T-cell (primary cell): ENCODE data around the gene TMEM178B. TPM values are rescaled to one million over a fixed set of nuclear protein-coding genes. Genes with fewer than 3 reads are reported as not detected.

Experiments used
- ATAC-seq, 4 experiments: fragments of 200-7000 bp in 3 of 4; fragments of 150-1000 bp in 1 of 4; cut with Tn5 transposase; replicated peaks in 1 of 4; 1 replicate in 3 of 4; 2 replicates in 1 of 4; pipeline ENCODE4 v1.10.0; 2021; ENCODE audit warnings: moderate library complexity in 3 of 4, mild to moderate bottlenecking in 2 of 4, moderate number of reproducible peaks in 1 of 4
- CTCF ChIA-PET, 2 donors: fragments of 300-600 bp; sonication (Branson Sonifier 250); formaldehyde crosslinking; loops; one replicate each; lab custom pipeline; 2022; ENCODE audit warnings: antibody characterized with exemption in 2 of 2; lab: Charles Lee
- POLR2A ChIA-PET, 2 donors: fragments of 300-600 bp; sonication (Branson Sonifier 250); formaldehyde crosslinking; loops; one replicate each; lab custom pipeline; 2022; ENCODE audit warnings: antibody characterized with exemption in 2 of 2; lab: Charles Lee
- DNase-seq, 35 experiments: peaks; one replicate each; pipeline versions ENCODE4 v3.0.0 to v3.0.0-alpha.2; 2013 to 2023
- H3K27ac ChIP-seq: one replicate; pipeline ENCODE4 v1.5.1; 2013; ENCODE audit warnings: low read length
- H3K27me3 ChIP-seq, 2 experiments: replicated peaks in 1 of 2; 1 replicate in 1 of 2; 2 replicates in 1 of 2; pipeline versions ENCODE4 v1.6.1 to v1.7.0; 2013; ENCODE audit warnings: low read length in 1 of 2, mixed read lengths in 1 of 2; ENCODE audit not compliant: control insufficient read depth in 2 of 2, insufficient read depth in 2 of 2; ENCODE audit errors: extremely low read depth in 1 of 2
- H3K36me3 ChIP-seq, 2 donors: 1 replicate in 1 of 2; 2 replicates in 1 of 2; pipeline versions ENCODE4 v1.6.1 to v1.7.0; 2013; ENCODE audit warnings: low read length in 1 of 2; ENCODE audit not compliant: control insufficient read depth in 2 of 2, insufficient read depth in 1 of 2; ENCODE audit errors: extremely low read depth in 1 of 2
- H3K4me1 ChIP-seq, 2 experiments: 1 replicate in 1 of 2; 2 replicates in 1 of 2; pipeline versions ENCODE4 v1.6.1 to v1.7.0; 2013; ENCODE audit warnings: low read length in 2 of 2, mixed read lengths in 1 of 2; ENCODE audit not compliant: insufficient read depth in 2 of 2, control insufficient read depth in 1 of 2; ENCODE audit errors: extremely low read depth in 1 of 2
- H3K4me3 ChIP-seq, 2 donors: 1 replicate in 1 of 2; 2 replicates in 1 of 2; pipeline versions ENCODE4 v1.5.1 to v1.7.0; 2013; ENCODE audit warnings: mild to moderate bottlenecking in 2 of 2, low read length in 1 of 2, moderate library complexity in 1 of 2; ENCODE audit not compliant: control insufficient read depth in 1 of 2; ENCODE audit errors: extremely low read depth in 1 of 2
- H3K9me3 ChIP-seq: 2 replicates; pipeline ENCODE4 v1.7.0; 2013
- H3K27ac Mint-ChIP-seq, 2 donors: one replicate each; pipeline ENCODE4 v1.8.0; 2020 to 2021; ENCODE audit warnings: mild to moderate bottlenecking in 2 of 2, mixed read lengths in 2 of 2
- H3K27me3 Mint-ChIP-seq, 2 donors: one replicate each; pipeline ENCODE4 v1.8.0; 2021 to 2022; ENCODE audit warnings: mixed read lengths in 2 of 2
- H3K36me3 Mint-ChIP-seq: one replicate; pipeline ENCODE4 v1.8.0; 2021; ENCODE audit warnings: mixed read lengths
- H3K4me1 Mint-ChIP-seq, 3 donors: one replicate each; pipeline ENCODE4 v1.8.0; 2020 to 2022; ENCODE audit warnings: mixed read lengths in 3 of 3, mild to moderate bottlenecking in 1 of 3
- H3K4me3 Mint-ChIP-seq, 3 donors: one replicate each; pipeline ENCODE4 v1.8.0; 2020 to 2022; ENCODE audit warnings: mild to moderate bottlenecking in 3 of 3, mixed read lengths in 3 of 3, moderate library complexity in 3 of 3
- H3K9me3 Mint-ChIP-seq, 3 donors: one replicate each; pipeline ENCODE4 v1.8.0; 2020 to 2022; ENCODE audit warnings: mixed read lengths in 3 of 3
- WGBS: methylation state at CpG from one replicate; pipeline ENCODE4 v1.1.5; 2013; ENCODE audit warnings: missing lambda C conversion rate; ENCODE audit not compliant: insufficient coverage; 5-methylcytosine and 5-hydroxymethylcytosine counted together
- total RNA-seq, 35 experiments: library from RNA in 6 of 35; stranded (reverse) in 6 of 35; fragments of 120-200 nt in 1 of 35; gene quantifications; one replicate each; pipeline versions ENCODE4 v1.2.1 to v1.2.4 and lab custom pipeline; 2013 to 2026

The TMEM178B gene
- total RNA-seq, 5 donors from 2014 or later (not counting 1 experiment from before 2014, with no cell fraction given), result 0.14 to 0.86 (median 0.32) TPM

DNA sequence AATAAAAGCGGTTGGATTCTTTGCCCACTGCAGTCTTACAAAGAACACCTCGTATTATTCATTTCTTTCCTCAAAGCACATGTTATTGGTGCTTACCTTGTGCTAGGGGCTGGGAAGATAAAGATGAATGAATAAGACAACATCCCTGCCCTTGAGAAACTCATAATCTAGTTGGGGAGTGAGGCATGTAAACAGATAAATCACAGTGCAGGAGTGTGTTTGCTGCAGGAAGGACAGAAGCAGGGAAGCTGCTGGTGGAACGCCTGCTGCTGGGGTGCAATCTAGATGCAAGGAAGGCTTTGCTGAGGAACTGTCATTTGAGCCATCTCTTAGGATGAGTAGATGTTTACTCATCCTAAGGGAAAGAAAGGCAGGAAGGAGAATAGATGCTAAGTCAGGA lies 135.6 kb downstream of the TMEM178B start:
- Mint-ChIP-seq H3K4me3 (no peak overlapping the region), H3K36me3 (no peaks in the 10 kb centered on the region), H3K4me1 (no peaks in the 10 kb centered on the region), H3K9me3 (no peaks in the 10 kb centered on the region), H3K27ac (no peak overlapping the region), H3K27me3 (peaks cover 8 to 26% of the 10 kb centered on the region in 2 donors)
- DNase-seq, result no peak
- no peak overlapping the region for H3K27ac ChIP-seq
- H3K4me3 ChIP-seq, result no peak overlapping the region
- CTCF ChIA-PET, result no interaction called here
- H3K9me3 ChIP-seq, result no peaks in the 10 kb centered on the region
- POLR2A ChIA-PET, result no interaction called here
- no peaks in the 10 kb centered on the region for H3K4me1 ChIP-seq
- H3K27me3 ChIP-seq, result peaks cover 0 to 11% of the 10 kb centered on the region in 2 experiments
- ATAC-seq, result no peak
- 53% methylated on average over 1 of the region's 3 CpGs for WGBS
- no peaks in the 10 kb centered on the region for H3K36me3 ChIP-seq

GRCh38 chr7:141210862-141211261 lies 137.0 kb downstream of the TMEM178B start:
- H3K4me3 Mint-ChIP-seq, result no peak overlapping the region
- H3K27me3 Mint-ChIP-seq, result peaks cover 8 to 29% of the 10 kb centered on the region in 2 donors
- ChIA-PET POLR2A (no interaction called here), CTCF (no interaction called here)
- Histone ChIP-seq H3K27ac (no peak overlapping the region), H3K4me1 (no peaks in the 10 kb centered on the region), H3K9me3 (no peaks in the 10 kb centered on the region), H3K36me3 (no peaks in the 10 kb centered on the region), H3K4me3 (no peak overlapping the region), H3K27me3 (peaks cover 0 to 11% of the 10 kb centered on the region in 2 experiments)
- ATAC-seq (no peak), DNase-seq (no peak)
- 56% methylated on average over 2 of the region's 2 CpGs for WGBS
- H3K4me1 Mint-ChIP-seq, result no peaks in the 10 kb centered on the region
- H3K9me3 Mint-ChIP-seq, result no peaks in the 10 kb centered on the region
- H3K27ac Mint-ChIP-seq, result no peak overlapping the region
- H3K36me3 Mint-ChIP-seq, result no peaks in the 10 kb centered on the region

DNA sequence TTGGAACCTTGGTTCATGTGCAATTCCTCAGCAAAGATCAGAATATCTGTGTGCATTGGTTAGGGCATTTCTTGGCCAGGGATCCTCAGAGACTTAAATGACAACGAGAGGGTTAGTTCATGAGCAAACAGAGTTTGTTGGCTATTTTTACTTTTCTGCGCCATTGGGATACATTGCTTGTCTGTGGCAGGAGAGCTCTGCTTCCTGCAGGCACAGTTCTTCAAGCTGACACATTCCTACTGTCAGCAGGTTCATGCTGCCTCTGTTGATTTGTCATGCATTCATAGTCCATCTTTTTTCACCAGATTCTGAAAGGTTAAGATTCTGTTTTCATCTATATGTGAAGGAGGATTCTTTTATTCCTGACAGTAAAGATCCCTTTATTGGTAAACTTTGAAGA lies 139.4 kb downstream of the TMEM178B start:
- no peak for ATAC-seq
- POLR2A ChIA-PET, result no interaction called here

GRCh38 chr7:141217938-141218337 lies 144.1 kb downstream of the TMEM178B start:
- Mint-ChIP-seq H3K27ac (no peak overlapping the region), H3K27me3 (peaks cover 6 to 36% of the 10 kb centered on the region in 2 donors), H3K4me1 (no peaks in the 10 kb centered on the region), H3K9me3 (no peaks in the 10 kb centered on the region), H3K4me3 (no peak overlapping the region), H3K36me3 (no peaks in the 10 kb centered on the region)
- Histone ChIP-seq H3K9me3 (no peaks in the 10 kb centered on the region), H3K27ac (no peak overlapping the region), H3K27me3 (peaks cover 0 to 25% of the 10 kb centered on the region in 2 experiments), H3K4me3 (no peak overlapping the region), H3K36me3 (no peaks in the 10 kb centered on the region), H3K4me1 (no peaks in the 10 kb centered on the region)
- 74% methylated on average over 3 of the region's 7 CpGs for WGBS
- ChIA-PET POLR2A (no interaction called here), CTCF (no interaction called here)
- no peak for ATAC-seq
- DNase-seq, result no peak

More for the DNA sequence above, 139.4 kb downstream of the TMEM178B start:
- CTCF ChIA-PET, result no interaction called here
- 92% methylated on average over 2 of the region's 2 CpGs for WGBS
- Mint-ChIP-seq H3K9me3 (no peaks in the 10 kb centered on the region), H3K4me3 (no peak overlapping the region), H3K36me3 (no peaks in the 10 kb centered on the region), H3K4me1 (no peaks in the 10 kb centered on the region), H3K27ac (no peak overlapping the region), H3K27me3 (peaks cover 2 to 32% of the 10 kb centered on the region in 2 donors)
- H3K9me3 ChIP-seq, result no peaks in the 10 kb centered on the region
- H3K4me3 ChIP-seq, result no peak overlapping the region
- no peak for DNase-seq
- H3K27ac ChIP-seq, result no peak overlapping the region
- H3K36me3 ChIP-seq, result no peaks in the 10 kb centered on the region
- H3K27me3 ChIP-seq, result peaks cover 0 to 26% of the 10 kb centered on the region in 2 experiments
- no peaks in the 10 kb centered on the region for H3K4me1 ChIP-seq

- Histone ChIP-seq H3K36me3 (no peaks in the 10 kb centered on the region), H3K9me3 (no peaks in the 10 kb centered on the region), H3K27ac (no peak overlapping the region), H3K4me3 (no peak overlapping the region), H3K4me1 (no peaks in the 10 kb centered on the region), H3K27me3 (peaks cover 0 to 25% of the 10 kb centered on the region in 2 experiments)
- Mint-ChIP-seq H3K27ac (no peak overlapping the region), H3K9me3 (no peaks in the 10 kb centered on the region), H3K36me3 (no peaks in the 10 kb centered on the region), H3K27me3 (peaks cover 6 to 37% of the 10 kb centered on the region in 2 donors), H3K4me3 (no peak overlapping the region), H3K4me1 (no peaks in the 10 kb centered on the region)
- no peak for DNase-seq
- ChIA-PET CTCF (no interaction called here), POLR2A (no interaction called here)
- no peak for ATAC-seq
- 45% methylated on average over 4 of the region's 6 CpGs for WGBS
Observed at GRCh38 chr7:141218941-141219340, 145.1 kb downstream of the TMEM178B start.

GRCh38 chr7:141220263-141220880 lies 146.5 kb downstream of the TMEM178B start:
- no peaks in the 10 kb centered on the region for H3K4me1 ChIP-seq
- WGBS, result 100% methylated on average over 3 of the region's 8 CpGs
- CTCF ChIA-PET, result interaction anchor here in 1 of 2 donors (0.6 kb wide), 1 partner anchor 21 kb away, joined by 14 read pairs; no protein-coding TSS in a partner anchor
- Mint-ChIP-seq H3K9me3 (no peaks in the 10 kb centered on the region), H3K36me3 (no peaks in the 10 kb centered on the region), H3K4me3 (no peak overlapping the region), H3K27me3 (peaks cover 6 to 37% of the 10 kb centered on the region in 2 donors), H3K4me1 (no peaks in the 10 kb centered on the region), H3K27ac (no peak overlapping the region)
- H3K27me3 ChIP-seq, result peaks cover 0 to 25% of the 10 kb centered on the region in 2 experiments
- DNase-seq (no peak), ATAC-seq (no peak)
- no peaks in the 10 kb centered on the region for H3K9me3 ChIP-seq
- H3K36me3 ChIP-seq, result no peaks in the 10 kb centered on the region
- POLR2A ChIA-PET, result no interaction called here
- H3K4me3 ChIP-seq, result no peak overlapping the region
- H3K27ac ChIP-seq, result no peak overlapping the region
